GM23248 (cell line): ENCODE data around the gene ZFP62. TPM values are rescaled to one million over a fixed set of nuclear protein-coding genes. Genes with fewer than 3 reads are reported as not detected.

Source experiments
- DNase-seq: peaks from one replicate; pipeline ENCODE4 v3.0.0-alpha.2; 2015
- H2AFZ ChIP-seq: fragments of 200-600 bp; sonication (generic); 2 replicates; pipeline ENCODE4 v1.6.1; 2016; ENCODE audit warnings: antibody characterized with exemption
- H3F3A ChIP-seq: fragments of 200-600 bp; sonication (generic); 2 replicates; pipeline ENCODE4 v1.6.1; 2016; ENCODE audit warnings: mild to moderate bottlenecking, antibody characterized with exemption, mixed run types; ENCODE audit not compliant: insufficient read depth
- H3K27ac ChIP-seq: fragments of 200-600 bp; sonication (generic); 2 replicates; pipeline ENCODE4 v1.5.1; 2016; ENCODE audit warnings: mild to moderate bottlenecking
- H3K27me3 ChIP-seq: fragments of 200-600 bp; sonication (generic); replicated peaks from 2 replicates; pipeline ENCODE4 v1.6.1; 2016; ENCODE audit warnings: mild to moderate bottlenecking; ENCODE audit not compliant: insufficient read depth
- H3K36me3 ChIP-seq: fragments of 200-600 bp; sonication (generic); 2 replicates; pipeline ENCODE4 v1.6.1; 2016; ENCODE audit warnings: low read depth, mild to moderate bottlenecking
- H3K4me1 ChIP-seq: fragments of 200-600 bp; sonication (generic); 2 replicates; pipeline ENCODE4 v1.6.1; 2016; ENCODE audit warnings: mild to moderate bottlenecking; ENCODE audit not compliant: insufficient read depth
- H3K4me2 ChIP-seq: fragments of 200-600 bp; sonication (generic); one replicate; pipeline ENCODE4 v1.6.1; 2016; ENCODE audit warnings: mild to moderate bottlenecking; ENCODE audit not compliant: unreplicated experiment
- H3K4me3 ChIP-seq: fragments of 200-600 bp; sonication (generic); 2 replicates; pipeline ENCODE4 v1.5.1; 2016; ENCODE audit warnings: mild to moderate bottlenecking
- H3K79me2 ChIP-seq: fragments of 200-600 bp; sonication (generic); 2 replicates; pipeline ENCODE4 v1.6.1; 2016; ENCODE audit warnings: mild to moderate bottlenecking; ENCODE audit not compliant: insufficient read depth
- H3K9ac ChIP-seq: fragments of 200-600 bp; sonication (generic); 2 replicates; pipeline ENCODE4 v1.6.1; 2016; ENCODE audit warnings: mild to moderate bottlenecking
- H3K9me2 ChIP-seq: fragments of 200-600 bp; sonication (generic); 2 replicates; pipeline ENCODE4 v1.6.1; 2016; ENCODE audit warnings: mixed run types, mild to moderate bottlenecking, moderate library complexity; ENCODE audit not compliant: insufficient read depth
- H3K9me3 ChIP-seq: fragments of 200-600 bp; sonication (generic); one replicate; pipeline ENCODE4 v1.6.1; 2017; ENCODE audit warnings: low read depth
- H4K20me1 ChIP-seq: fragments of 200-600 bp; sonication (generic); 2 replicates; pipeline ENCODE4 v1.6.0; 2016; ENCODE audit not compliant: insufficient read depth
- EZH2 ChIP-seq: fragments of 200-600 bp; sonication (generic); IDR thresholded peaks from 2 replicates; pipeline ENCODE4 v1.6.1; 2018; ENCODE audit warnings: antibody characterized with exemption, mild to moderate bottlenecking; ENCODE audit not compliant: insufficient read depth, poor library complexity, severe bottlenecking
- EZH2phosphoT487 ChIP-seq: fragments of 200-600 bp; sonication (generic); IDR thresholded peaks from 2 replicates; pipeline ENCODE4 v1.6.1; 2018; ENCODE audit warnings: antibody characterized with exemption, moderate library complexity, mild to moderate bottlenecking, low read depth; ENCODE audit not compliant: insufficient read depth
- WGBS, 2 experiments: methylation state at CpG; one replicate each; pipeline ENCODE4 v1.1.6; 2015 to 2017; ENCODE audit warnings: low lambda C conversion rate in 2 of 2, low coverage in 1 of 2; ENCODE audit errors: missing lambda C conversion rate in 2 of 2; 5-methylcytosine and 5-hydroxymethylcytosine counted together
- in situ Hi-C: fragments of 300-500 bp; cut with MboI; formaldehyde crosslinking; loops from 2 replicates; pipeline ENCODE4 v1.15.0; 2020
- polyA plus RNA-seq: library from polyadenylated mRNA; unstranded; fragments of >200 nt; fragmentation: Nextera tagmentation; extraction: Ambion mirVana; gene quantifications from 2 replicates; pipeline ENCODE4 v1.2.1, GENCODE V29; 2016
- total RNA-seq: library from RNA; depleted of rRNA; stranded (reverse); fragments of >200 nt; shearing (Covaris generic); gene quantifications from 2 replicates; pipeline ENCODE4 v1.2.3, GENCODE V29; 2014

Gene ZFP62
- total and polyA plus RNA-seq, 2 experiments from 2014 or later: 13.0 to 13.6 TPM

DNA sequence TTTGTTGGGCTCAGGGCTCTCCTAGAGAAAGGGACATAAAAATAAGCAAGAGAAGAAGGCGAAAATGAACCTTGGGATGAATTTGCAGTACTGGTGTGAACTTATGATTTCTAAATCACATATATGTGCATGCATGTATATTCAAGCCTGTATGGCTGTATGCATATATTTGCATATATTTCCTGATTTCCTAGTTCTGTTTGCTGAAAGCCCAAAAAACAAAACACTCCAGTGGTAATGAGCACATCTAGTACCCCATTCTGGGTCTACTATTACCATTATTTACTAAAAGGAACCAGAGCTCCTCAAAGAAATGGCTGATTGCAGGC, 7.3 kb downstream of the ZFP62 start:
- no peak for DNase-seq
- WGBS, 2 experiments: 96 to 97% methylated on average over 1 of the region's 1 CpG
- Histone ChIP-seq H3F3A (no peaks in the 10 kb centered on the region), H3K9ac (no peak overlapping the region), H3K9me3 (no peaks in the 10 kb centered on the region), H3K27ac (no peak overlapping the region), H3K36me3 (peaks cover 29% of the 10 kb centered on the region), H3K9me2 (no peaks in the 10 kb centered on the region; the same call in 1 of the 2 replicates), H3K4me2 (no peak overlapping the region), H3K4me1 (no peaks in the 10 kb centered on the region), H3K27me3 (no peaks in the 10 kb centered on the region), H3K79me2 (peaks cover 43% of the 10 kb centered on the region), H2AFZ (no peak overlapping the region), H3K4me3 (no peak overlapping the region), H4K20me1 (no peaks in the 10 kb centered on the region)
- no peak for TF ChIP-seq EZH2phosphoT487
- TF ChIP-seq EZH2: no peak
- in situ Hi-C loops: no loop called here

DNA sequence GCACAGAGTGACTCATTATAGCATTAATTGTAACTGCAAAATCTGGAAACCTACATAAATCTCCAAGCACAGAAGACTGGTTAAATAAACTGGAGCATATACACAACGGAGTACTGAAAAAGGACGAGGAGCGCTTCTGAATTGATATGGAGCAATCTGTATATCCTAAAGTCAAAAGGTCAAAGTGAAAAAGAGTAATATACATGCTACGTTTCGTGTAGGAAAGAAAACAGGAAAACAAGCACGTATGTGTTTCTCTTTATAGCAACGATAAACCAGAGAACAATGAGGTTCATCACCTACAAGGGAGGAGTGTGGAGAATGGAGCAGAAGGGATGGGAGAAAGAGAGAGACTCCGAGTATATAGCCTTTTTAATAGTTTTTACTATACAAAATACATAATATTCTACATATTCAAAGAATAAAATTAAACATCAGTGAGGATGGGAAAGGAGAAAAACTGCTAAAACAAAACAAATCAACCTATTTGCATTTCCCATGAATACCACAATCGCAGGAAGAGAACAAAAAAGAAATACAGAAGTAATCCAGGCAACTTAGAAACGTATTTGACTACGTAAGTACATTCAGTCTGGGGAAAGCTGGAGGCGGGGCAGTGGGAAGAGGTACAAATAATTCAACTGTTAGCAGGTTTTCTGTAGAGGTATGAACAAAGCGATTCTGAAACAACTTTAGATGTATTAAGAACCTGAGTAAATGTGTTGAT, 7.8 kb downstream of the ZFP62 start:
- TF ChIP-seq EZH2 (no peak), EZH2phosphoT487 (no peak)
- peaks cover 38% of the 10 kb centered on the region for H3K79me2 ChIP-seq
- H3K4me1 ChIP-seq: no peaks in the 10 kb centered on the region
- in situ Hi-C loops: no loop called here
- no peak overlapping the region for H3K9ac ChIP-seq
- H3K4me2 ChIP-seq: no peak overlapping the region
- no peak overlapping the region for H2AFZ ChIP-seq
- WGBS, 2 experiments: 88% methylated on average over 13 of the region's 13 CpGs
- no peaks in the 10 kb centered on the region for H3K9me3 ChIP-seq
- no peaks in the 10 kb centered on the region for H3F3A ChIP-seq
- no peak overlapping the region for H3K4me3 ChIP-seq
- H3K27me3 ChIP-seq: no peaks in the 10 kb centered on the region
- no peak for DNase-seq
- H4K20me1 ChIP-seq: no peaks in the 10 kb centered on the region
- no peaks in the 10 kb centered on the region; the same call in 1 of the 2 replicates for H3K9me2 ChIP-seq
- no peak overlapping the region for H3K27ac ChIP-seq
- H3K36me3 ChIP-seq: peaks cover 31% of the 10 kb centered on the region

DNA sequence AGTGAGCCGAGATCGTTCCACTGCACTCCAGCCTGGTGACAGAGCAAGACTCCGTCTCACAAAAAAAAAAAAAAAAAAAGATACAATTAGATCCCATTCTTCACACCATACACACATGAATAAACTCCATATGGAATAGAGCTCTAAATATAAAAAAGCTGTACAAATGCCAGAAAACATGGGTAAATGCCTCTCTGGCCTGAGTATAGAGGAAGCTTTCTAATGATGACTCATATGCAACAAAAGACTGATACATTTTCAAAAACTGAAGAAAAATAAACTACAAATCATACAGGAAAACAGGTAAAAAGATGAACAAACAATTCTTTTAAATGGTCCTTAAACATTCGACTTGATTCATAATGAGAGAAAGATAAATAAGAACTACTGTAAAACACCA, 8.6 kb downstream of the ZFP62 start:
- Histone ChIP-seq H4K20me1 (no peaks in the 10 kb centered on the region), H3K27me3 (no peaks in the 10 kb centered on the region), H3K4me3 (no peak overlapping the region), H3K4me1 (no peaks in the 10 kb centered on the region), H2AFZ (no peak overlapping the region), H3K27ac (no peak overlapping the region), H3K9ac (no peak overlapping the region), H3K36me3 (peaks cover 37% of the 10 kb centered on the region), H3K9me2 (no peaks in the 10 kb centered on the region; the same call in 1 of the 2 replicates), H3K4me2 (no peak overlapping the region), H3K9me3 (no peaks in the 10 kb centered on the region), H3F3A (no peaks in the 10 kb centered on the region), H3K79me2 (peaks cover 33% of the 10 kb centered on the region)
- WGBS, 2 experiments: 91 to 98% methylated on average over 4 of the region's 4 CpGs
- TF ChIP-seq EZH2phosphoT487: no peak
- no peak for TF ChIP-seq EZH2
- in situ Hi-C loops: no loop called here
- peak; percentile 33 for DNase-seq

DNA sequence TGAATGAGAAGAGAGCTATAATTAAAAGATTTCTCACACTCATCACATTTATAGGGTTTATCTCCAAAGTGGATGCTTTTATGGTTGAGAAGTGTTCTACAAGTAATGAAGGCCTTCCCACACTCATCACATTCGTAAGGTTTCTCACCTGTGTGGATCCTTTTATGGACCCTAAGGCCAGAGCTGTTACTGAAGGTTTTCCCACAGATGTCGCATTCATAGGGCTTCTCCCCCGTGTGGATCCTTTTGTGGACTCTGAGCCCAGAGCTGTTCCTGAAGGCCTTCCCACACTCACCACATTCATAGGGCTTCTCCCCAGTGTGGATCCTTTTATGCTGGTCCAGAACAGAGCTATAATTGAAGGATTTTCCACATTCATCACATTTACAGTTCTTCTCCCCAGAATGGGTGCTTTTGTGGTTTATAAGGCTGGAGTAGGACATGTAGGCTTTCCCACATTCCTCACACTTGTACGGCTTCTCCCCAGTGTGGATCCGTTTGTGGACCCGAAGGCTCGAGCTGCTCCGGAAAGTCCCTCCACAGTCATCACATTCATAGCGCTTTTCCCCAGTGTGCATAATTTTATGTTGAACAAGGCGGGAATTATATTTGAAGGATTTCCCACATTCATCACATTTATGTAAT, 10.5 kb downstream of the ZFP62 start:
- WGBS, 2 experiments: 98 to 99% methylated on average over 10 of the region's 10 CpGs
- in situ Hi-C loops: no loop called here
- H3K9ac ChIP-seq: no peak overlapping the region
- no peaks in the 10 kb centered on the region; the same call in 1 of the 2 replicates for H3K9me2 ChIP-seq
- DNase-seq: no peak
- H3K4me2 ChIP-seq: no peak overlapping the region
- H3F3A ChIP-seq: no peaks in the 10 kb centered on the region
- H4K20me1 ChIP-seq: no peaks in the 10 kb centered on the region
- peaks cover 37% of the 10 kb centered on the region for H3K36me3 ChIP-seq
- H3K27ac ChIP-seq: no peak overlapping the region
- no peaks in the 10 kb centered on the region for H3K9me3 ChIP-seq
- H3K4me3 ChIP-seq: no peak overlapping the region
- H3K4me1 ChIP-seq: no peaks in the 10 kb centered on the region
- H2AFZ ChIP-seq: no peak overlapping the region
- H3K27me3 ChIP-seq: no peaks in the 10 kb centered on the region
- H3K79me2 ChIP-seq: peaks cover 27% of the 10 kb centered on the region
- TF ChIP-seq EZH2phosphoT487 (no peak), EZH2 (no peak)
